SK-N-MC (cell line): ENCODE results near the gene OTOP1.

ENCODE experiments used
- EZH2 ChIP-seq: fragments of 200-600 bp; sonication (generic); IDR thresholded peaks from one replicate; pipeline ENCODE4 v1.6.1; 2017; ENCODE audit warnings: antibody characterized with exemption
- POLR2AphosphoS5 ChIP-seq: IDR thresholded peaks from 2 replicates; pipeline ENCODE4 v1.6.1; 2012; ENCODE audit warnings: mild to moderate bottlenecking, low read depth, low read length, borderline replicate concordance

- no peak for TF ChIP-seq EZH2
- TF ChIP-seq POLR2AphosphoS5, result no peak
Observed at GRCh38 chr4:4185528-4185927, 41.2 kb downstream of the OTOP1 start.
